ENCODE results near the gene SNX9. TPM values are rescaled to one million over a fixed set of nuclear protein-coding genes. Genes with fewer than 3 reads are reported as not detected.
"Not testable (repeated sequence)": the region's sequence is repeated elsewhere in the genome, so short reads cannot be mapped to it uniquely, and the experiment has no call there.

SNX9 gene
- total RNA-seq, 2 experiments from 2014 or later: 44.9 to 45.1 TPM

- Mint-ChIP-seq H3K36me3 (ENCODE audit: low read depth) (peaks cover 50% of the 10 kb centered on the region), H3K27me3 (no peaks in the 10 kb centered on the region), H3K27ac (no peak overlapping the region), H3K4me1 (ENCODE audit: low read depth) (no peaks in the 10 kb centered on the region), H3K9me3 (no peaks in the 10 kb centered on the region), H3K4me3 (no peak overlapping the region)
- ChIA-PET POLR2A (no interaction called here), CTCF (no interaction called here)
- DNase-seq: no peak
- intact Hi-C loops (cut with micrococcal nuclease): no loop called here
- no peak for TF ChIP-seq CTCF (IDR thresholded peaks at IDR 0.05)
- ATAC-seq: no peak
Observed at GRCh38 chr6:157929076-157929475, 106.0 kb downstream of the SNX9 start.

GRCh38 chr6:157929765-157930319, 106.8 kb downstream of the SNX9 start:
- H3K4me3 Mint-ChIP-seq: no peak overlapping the region
- H3K4me1 Mint-ChIP-seq (ENCODE audit: low read depth): no peaks in the 10 kb centered on the region
- H3K27ac Mint-ChIP-seq: no peak overlapping the region
- TF ChIP-seq CTCF (IDR thresholded peaks at IDR 0.05): no peak
- ATAC-seq (no peak), DNase-seq (no peak)
- H3K27me3 Mint-ChIP-seq: no peaks in the 10 kb centered on the region
- intact Hi-C loops (cut with micrococcal nuclease): no loop called here
- peaks cover 44% of the 10 kb centered on the region for H3K36me3 Mint-ChIP-seq (ENCODE audit: low read depth)
- no peaks in the 10 kb centered on the region for H3K9me3 Mint-ChIP-seq
- ChIA-PET CTCF (no interaction called here), POLR2A (no interaction called here)

GRCh38 chr6:157935786-157936185, 112.7 kb downstream of the SNX9 start:
- POLR2A ChIA-PET: no interaction called here
- H3K27ac Mint-ChIP-seq: no peak overlapping the region
- intact Hi-C loops (cut with micrococcal nuclease): no loop called here
- ATAC-seq (no peak), DNase-seq (no peak)
- H3K4me3 Mint-ChIP-seq: no peak overlapping the region
- CTCF ChIA-PET: interaction anchor here (1.1 kb wide), 1 partner anchor 11 kb away, joined by 3 read pairs; no protein-coding TSS in a partner anchor
- H3K27me3 Mint-ChIP-seq: no peaks in the 10 kb centered on the region
- TF ChIP-seq CTCF (IDR thresholded peaks at IDR 0.05): no peak
- H3K36me3 Mint-ChIP-seq (ENCODE audit: low read depth): peaks cover 47% of the 10 kb centered on the region
- H3K9me3 Mint-ChIP-seq: no peaks in the 10 kb centered on the region
- peaks cover 10% of the 10 kb centered on the region for H3K4me1 Mint-ChIP-seq (ENCODE audit: low read depth)

- H3K9me3 Mint-ChIP-seq: no peaks in the 10 kb centered on the region
- intact Hi-C loops (cut with micrococcal nuclease): no loop called here
- H3K27me3 Mint-ChIP-seq: no peaks in the 10 kb centered on the region
- ChIA-PET POLR2A (no interaction called here), CTCF (interaction anchor here (0.9 to 3.6 kb wide), 4 partner anchors 10 to 134 kb away, joined by 3 to 19 read pairs (median 4); no protein-coding TSS in a partner anchor)
- H3K4me1 Mint-ChIP-seq (ENCODE audit: low read depth): peaks cover 13% of the 10 kb centered on the region
- DNase-seq: no peak
- ATAC-seq: no peak
- peaks cover 54% of the 10 kb centered on the region for H3K36me3 Mint-ChIP-seq (ENCODE audit: low read depth)
- no peak overlapping the region for H3K27ac Mint-ChIP-seq
- no peak overlapping the region for H3K4me3 Mint-ChIP-seq
- TF ChIP-seq CTCF (IDR thresholded peaks at IDR 0.05): no peak
Observed at GRCh38 chr6:157937318-157937717, 114.3 kb downstream of the SNX9 start.

GRCh38 chr6:157937916-157938315, 114.9 kb downstream of the SNX9 start:
- ChIA-PET POLR2A (no interaction called here), CTCF (interaction anchor here (0.8 to 3.6 kb wide), 5 partner anchors 9 to 133 kb away, joined by 3 to 19 read pairs (median 4); no protein-coding TSS in a partner anchor)
- ATAC-seq (no peak), DNase-seq (no peak)
- Mint-ChIP-seq H3K36me3 (ENCODE audit: low read depth) (peaks cover 57% of the 10 kb centered on the region), H3K4me1 (ENCODE audit: low read depth) (peaks cover 13% of the 10 kb centered on the region), H3K9me3 (no peaks in the 10 kb centered on the region), H3K27me3 (no peaks in the 10 kb centered on the region), H3K27ac (no peak overlapping the region), H3K4me3 (no peak overlapping the region)
- no peak for TF ChIP-seq CTCF (IDR thresholded peaks at IDR 0.05)
- intact Hi-C loops (cut with micrococcal nuclease): no loop called here

- Mint-ChIP-seq H3K36me3 (ENCODE audit: low read depth) (peaks cover 69% of the 10 kb centered on the region), H3K4me1 (ENCODE audit: low read depth) (peaks cover 29% of the 10 kb centered on the region), H3K27ac (peak overlapping the region; percentile 38)
- ChIA-PET CTCF (interaction anchor here (0.8 to 3.4 kb wide), 3 partner anchors 75 to 274 kb away, joined by 3 to 10 read pairs (median 3); no protein-coding TSS in a partner anchor), POLR2A (interaction anchor here (0.6 to 1.6 kb wide), 3 partner anchors 132 to 318 kb away, joined by 3 read pairs; no protein-coding TSS in a partner anchor)
- ATAC-seq: peak; percentile 63
- H3K27me3 Mint-ChIP-seq; H3K4me3 Mint-ChIP-seq; H3K9me3 Mint-ChIP-seq; intact Hi-C loops (cut with micrococcal nuclease): not testable (repeated sequence)
- peak; percentile 73 for DNase-seq
Observed at GRCh38 chr6:157940375-157941036, 117.5 kb downstream of the SNX9 start.
